GM19438 (cell line): ENCODE measurements around the gene OPCML.

Source experiments
- ATAC-seq: cut with Tn5 transposase; IDR thresholded peaks from one replicate; pipeline ENCODE4 v1.9.1; 2021; ENCODE audit warnings: low read depth; ENCODE audit not compliant: unreplicated experiment

The OPCML gene

GRCh38 chr11:132962041-132962440 lies 570.3 kb downstream of the OPCML start:
- ATAC-seq: no peak

GRCh38 chr11:132961453-132961852 lies 570.8 kb downstream of the OPCML start:
- ATAC-seq: no peak

GRCh38 chr11:132960273-132961078 lies 571.8 kb downstream of the OPCML start:
- ATAC-seq: no peak

GRCh38 chr11:132959693-132960092 lies 572.6 kb downstream of the OPCML start:
- ATAC-seq: no peak

- ATAC-seq: no peak
Measured at GRCh38 chr11:132957881-132958280, 574.4 kb downstream of the OPCML start.

GRCh38 chr11:132948252-132948651 lies 584.0 kb downstream of the OPCML start:
- no peak for ATAC-seq

GRCh38 chr11:132944569-132944944 lies 587.7 kb downstream of the OPCML start:
- no peak for ATAC-seq

GRCh38 chr11:132943706-132944568 lies 588.4 kb downstream of the OPCML start:
- ATAC-seq: no peak

GRCh38 chr11:132943357-132943705 lies 589.0 kb downstream of the OPCML start:
- no peak for ATAC-seq

- no peak for ATAC-seq
Measured at GRCh38 chr11:132942611-132943356, 589.5 kb downstream of the OPCML start.

- ATAC-seq: no peak
Measured at GRCh38 chr11:132941761-132942160, 590.5 kb downstream of the OPCML start.

- no peak for ATAC-seq
Measured at GRCh38 chr11:132941024-132941646, 591.2 kb downstream of the OPCML start.

GRCh38 chr11:132937016-132937415 lies 595.3 kb downstream of the OPCML start:
- no peak for ATAC-seq

GRCh38 chr11:132935383-132935782 lies 596.9 kb downstream of the OPCML start:
- ATAC-seq: no peak

GRCh38 chr11:132933703-132934102 lies 598.6 kb downstream of the OPCML start:
- no peak for ATAC-seq

- no peak for ATAC-seq
Measured at GRCh38 chr11:132925825-132926469, 606.4 kb downstream of the OPCML start.

GRCh38 chr11:132921597-132921996 lies 610.7 kb downstream of the OPCML start:
- ATAC-seq: no peak

- ATAC-seq: no peak
Measured at GRCh38 chr11:132920451-132921096, 611.7 kb downstream of the OPCML start.

- no peak for ATAC-seq
Measured at GRCh38 chr11:132914600-132914999, 617.7 kb downstream of the OPCML start.

- no peak for ATAC-seq
Measured at GRCh38 chr11:132913886-132914285, 618.4 kb downstream of the OPCML start.
